Heart left ventricle (tissue), 13 donors: ENCODE measurements around the gene IRX4.

ENCODE experiments used
- CTCF ChIP-seq, 12 donors: fragments of 200-600 bp; sonication (generic) in 4 of 12; IDR thresholded peaks; one replicate each; pipeline versions ENCODE4 v1.5.0 to v1.8.0; 2018 to 2022; ENCODE audit warnings: antibody characterized with exemption in 12 of 12, mild to moderate bottlenecking in 5 of 12
- POLR2A ChIP-seq, 2 donors: fragments of 450-650 bp; IDR thresholded peaks; one replicate each; pipeline ENCODE4 v1.6.1; 2017; ENCODE audit warnings: antibody characterized with exemption in 2 of 2, mild to moderate bottlenecking in 2 of 2, moderate library complexity in 2 of 2
- donor health status: ischemic (EF 13 %, LVEDD 7.1; RV severe dilation, severe dysfunction).
- donor health status: DM: no; HTN: yes; CAD: no.
- donor health status: DM: no; HTN: no; CAD: no.
- donor health status: ischemic (EF 25% LVEDD 6.9; RV normal size, moderate dysfunction).
- donor health status: ischemic (EF 25% LVEDD 5.7; RV mildly dilated, moderate dysfunction).
- donor health status: ischemic (EF 35%, LVEDD 5.7; RV mildly dilated, moderate dysfunction).
- donor health status: nonischemic (EF 11% LVEDD 7.7; RV severe dilation, severe dysfunction).
- donor health status: DM: yes; HTN: yes; CAD: no.
- donor health status: PGD.
- donor health status: ischemic (EF 29% LVEDD 5.4; RV normal size, mild dysfunction).
- donor health status: nonischemic (EF 23%, LVEDD 6.1; RV moderate dilation, normal function).

- TF ChIP-seq CTCF (IDR thresholded peaks at IDR 0.05) (no peak), POLR2A (IDR thresholded peaks at IDR 0.05) (no peak)
These were observed 45.5 kb downstream of the IRX4 start for GRCh38 chr5:1836891-1837880.
